ENCODE data around the gene ABCA6. TPM values are rescaled to one million over a fixed set of nuclear protein-coding genes. Genes with fewer than 3 reads are reported as not detected.

The ABCA6 gene
- total and polyA plus RNA-seq, 2 of the 13 experiments (the other 11 are each of a cell fraction or from before 2014, with no cell fraction given) = 0.05 to 0.11 TPM

GRCh38 chr17:69175625-69176456 lies 34.1 kb upstream of the ABCA6 start:
- no peak overlapping the region for H3K4me2 ChIP-seq (ENCODE audit: low read depth, low read length)
- ChIA-PET CTCF (ENCODE audit: low intra/inter-chr PET ratio, low total read pairs) (no interaction called here), POLR2A (no interaction called here)
- H3K4me3 ChIP-seq (replicated peaks in 1 of 3; ENCODE audit: insufficient read depth in 1 of 3, low read depth in 2 of 3, low read length in 3 of 3) = no peak overlapping the region
- in situ Hi-C loops (cut with HindIII; ENCODE audit: extremely low pct_ligation_motif_present, low pct_unique_long_range_greater_than_20kb) = no loop called here
- intact Hi-C loops (cut with micrococcal nuclease; ENCODE audit: unreplicated experiment) = no loop called here
- no peaks in the 10 kb centered on the region for H3K36me3 ChIP-seq (replicated peaks in 1 of 2; ENCODE audit: control insufficient read depth in 1 of 2, insufficient read depth in 2 of 2, low read length in 2 of 2)
- no peaks in the 10 kb centered on the region for H3K27me3 ChIP-seq (ENCODE audit: control insufficient read depth in 1 of 2, insufficient read depth in 2 of 2, low read length in 2 of 2)
- no peaks in the 10 kb centered on the region for H4K20me1 ChIP-seq (ENCODE audit: insufficient read depth, low read length)
- ATAC-seq (peak; percentile 72), FAIRE-seq (no peak), DNase-seq (ENCODE audit: low spot score) (peak; percentile 77)
- H3K9ac ChIP-seq (ENCODE audit: insufficient read depth, low read depth, low read length) = no peak overlapping the region
- no peak overlapping the region for H2AFZ ChIP-seq (ENCODE audit: low read length)
- peaks cover 12% of the 10 kb centered on the region for H3K4me1 ChIP-seq (ENCODE audit: insufficient read depth, low read length)
- H3K27ac ChIP-seq (ENCODE audit: extremely low read length, insufficient read depth, low read length) = no peak overlapping the region
- H3K79me2 ChIP-seq (ENCODE audit: insufficient read depth, low read length) = no peaks in the 10 kb centered on the region
- H3K9me3 ChIP-seq (ENCODE audit: low read length) = no peaks in the 10 kb centered on the region
- 68% methylated on average over 4 of the region's 4 CpGs for whole genome bisulfite sequencing (ENCODE audit: low lambda C conversion rate)
- no TSS peak for BruUV-seq (replicated peaks)
- TF ChIP-seq AGO1 (IDR thresholded peaks at IDR 0.05; ENCODE audit: low read depth, low read length, poor library complexity, severe bottlenecking) (no peak), ZNF574 (CRISPR knock-in tag; IDR thresholded peaks at IDR 0.05) (no peak), RBM22 (optimal IDR thresholded peaks at IDR 0.05; ENCODE audit: low read length) (no peak), FOXP4 (CRISPR knock-in tag; IDR thresholded peaks at IDR 0.05) (0 out of 2 replicates have a peak, but pooled peaks have one; percentile 26), ZBTB43 (CRISPR knock-in tag; conservative IDR thresholded peaks at IDR 0.05) (no peak), FOSL1 (CRISPR knock-in tag; IDR thresholded peaks at IDR 0.05; ENCODE audit: borderline replicate concordance) (peak; percentile 90), NR2C2 (CRISPR knock-in tag; IDR thresholded peaks at IDR 0.05; ENCODE audit: borderline replicate concordance) (peak; percentile 29; the same call in 1 of the 2 replicates), SSRP1 (CRISPR knock-in tag; IDR thresholded peaks at IDR 0.05) (no peak), GATAD2A (CRISPR knock-in tag; IDR thresholded peaks at IDR 0.05) (peak; percentile 83), CEBPG (CRISPR knock-in tag; IDR thresholded peaks at IDR 0.05) (peak; percentile 85), KLF6 (CRISPR knock-in tag; IDR thresholded peaks at IDR 0.05) (no peak), ZNF768 (CRISPR knock-in tag; IDR thresholded peaks at IDR 0.05) (no peak), GATAD1 (CRISPR knock-in tag; IDR thresholded peaks at IDR 0.05) (0 out of 2 replicates have a peak, but pooled peaks have one; percentile 27), NCOA2 (CRISPR knock-in tag; IDR thresholded peaks at IDR 0.05) (peak; percentile 39; the same call in 1 of the 2 replicates)
- TF ChIP-seq, protein P1, sequence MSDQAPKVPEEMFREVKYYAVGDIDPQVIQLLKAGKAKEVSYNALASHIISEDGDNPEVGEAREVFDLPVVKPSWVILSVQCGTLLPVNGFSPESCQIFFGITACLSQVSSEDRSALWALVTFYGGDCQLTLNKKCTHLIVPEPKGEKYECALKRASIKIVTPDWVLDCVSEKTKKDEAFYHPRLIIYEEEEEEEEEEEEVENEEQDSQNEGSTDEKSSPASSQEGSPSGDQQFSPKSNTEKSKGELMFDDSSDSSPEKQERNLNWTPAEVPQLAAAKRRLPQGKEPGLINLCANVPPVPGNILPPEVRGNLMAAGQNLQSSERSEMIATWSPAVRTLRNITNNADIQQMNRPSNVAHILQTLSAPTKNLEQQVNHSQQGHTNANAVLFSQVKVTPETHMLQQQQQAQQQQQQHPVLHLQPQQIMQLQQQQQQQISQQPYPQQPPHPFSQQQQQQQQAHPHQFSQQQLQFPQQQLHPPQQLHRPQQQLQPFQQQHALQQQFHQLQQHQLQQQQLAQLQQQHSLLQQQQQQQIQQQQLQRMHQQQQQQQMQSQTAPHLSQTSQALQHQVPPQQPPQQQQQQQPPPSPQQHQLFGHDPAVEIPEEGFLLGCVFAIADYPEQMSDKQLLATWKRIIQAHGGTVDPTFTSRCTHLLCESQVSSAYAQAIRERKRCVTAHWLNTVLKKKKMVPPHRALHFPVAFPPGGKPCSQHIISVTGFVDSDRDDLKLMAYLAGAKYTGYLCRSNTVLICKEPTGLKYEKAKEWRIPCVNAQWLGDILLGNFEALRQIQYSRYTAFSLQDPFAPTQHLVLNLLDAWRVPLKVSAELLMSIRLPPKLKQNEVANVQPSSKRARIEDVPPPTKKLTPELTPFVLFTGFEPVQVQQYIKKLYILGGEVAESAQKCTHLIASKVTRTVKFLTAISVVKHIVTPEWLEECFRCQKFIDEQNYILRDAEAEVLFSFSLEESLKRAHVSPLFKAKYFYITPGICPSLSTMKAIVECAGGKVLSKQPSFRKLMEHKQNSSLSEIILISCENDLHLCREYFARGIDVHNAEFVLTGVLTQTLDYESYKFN (CRISPR knock-in tag; conservative IDR thresholded peaks at IDR 0.05) = peak; percentile 30; the same call in 1 of the 2 replicates

Measured in HepG2 (cell line).